Measurements from ENCODE around the gene PYCARD. TPM values are rescaled to one million over a fixed set of nuclear protein-coding genes. Genes with fewer than 3 reads are reported as not detected.

The PYCARD gene
- total and polyA plus RNA-seq, 2 experiments from 2014 or later = 9.4 to 16.1 TPM

DNA sequence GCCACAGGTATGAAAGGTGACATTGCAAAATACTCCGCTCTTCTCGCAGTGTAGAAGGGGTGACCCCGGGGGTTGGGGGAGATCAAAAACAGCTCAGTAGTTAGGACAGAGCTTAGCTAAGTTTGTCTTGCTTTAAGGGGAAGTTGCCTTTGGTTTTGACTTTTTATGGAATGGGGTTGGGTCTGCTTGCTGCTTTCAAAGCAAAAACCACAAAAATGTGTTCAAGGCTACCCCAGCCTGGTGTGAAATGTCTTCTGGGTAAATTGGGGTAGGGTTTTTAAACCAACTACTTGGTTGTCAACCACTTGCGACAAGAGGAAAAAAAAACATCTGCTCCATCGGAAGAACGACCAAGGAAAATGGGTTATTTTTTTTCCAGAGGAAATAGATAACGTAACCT lies 16.4 kb downstream of the PYCARD start:
- Histone ChIP-seq H3K27me3 (no peaks in the 10 kb centered on the region), H3K4me1 (ENCODE audit: insufficient read depth) (peaks cover 18% of the 10 kb centered on the region), H3K4me2 (no peak overlapping the region), H3K9me3 (ENCODE audit: low read depth) (no peaks in the 10 kb centered on the region), H3K36me3 (replicated peaks; ENCODE audit: insufficient read depth, low read depth) (peaks cover 8% of the 10 kb centered on the region), H3K9me2 (replicated peaks; ENCODE audit: insufficient read depth) (no peaks in the 10 kb centered on the region), H4K20me1 (ENCODE audit: insufficient read depth, poor library complexity, severe bottlenecking) (peaks cover 96% of the 10 kb centered on the region), H3K27ac (no peak overlapping the region), H3K79me2 (peaks cover 94% of the 10 kb centered on the region), H3K4me3 (no peak overlapping the region), H2AFZ (no peak overlapping the region)
- TF ChIP-seq EZH2phosphoT487 (IDR thresholded peaks at IDR 0.05; ENCODE audit: low read depth, severe bottlenecking, unreplicated experiment) (no peak), EZH2 (IDR thresholded peaks at IDR 0.05; ENCODE audit: borderline replicate concordance) (no peak)
- TF ChIP-seq, protein P1, sequence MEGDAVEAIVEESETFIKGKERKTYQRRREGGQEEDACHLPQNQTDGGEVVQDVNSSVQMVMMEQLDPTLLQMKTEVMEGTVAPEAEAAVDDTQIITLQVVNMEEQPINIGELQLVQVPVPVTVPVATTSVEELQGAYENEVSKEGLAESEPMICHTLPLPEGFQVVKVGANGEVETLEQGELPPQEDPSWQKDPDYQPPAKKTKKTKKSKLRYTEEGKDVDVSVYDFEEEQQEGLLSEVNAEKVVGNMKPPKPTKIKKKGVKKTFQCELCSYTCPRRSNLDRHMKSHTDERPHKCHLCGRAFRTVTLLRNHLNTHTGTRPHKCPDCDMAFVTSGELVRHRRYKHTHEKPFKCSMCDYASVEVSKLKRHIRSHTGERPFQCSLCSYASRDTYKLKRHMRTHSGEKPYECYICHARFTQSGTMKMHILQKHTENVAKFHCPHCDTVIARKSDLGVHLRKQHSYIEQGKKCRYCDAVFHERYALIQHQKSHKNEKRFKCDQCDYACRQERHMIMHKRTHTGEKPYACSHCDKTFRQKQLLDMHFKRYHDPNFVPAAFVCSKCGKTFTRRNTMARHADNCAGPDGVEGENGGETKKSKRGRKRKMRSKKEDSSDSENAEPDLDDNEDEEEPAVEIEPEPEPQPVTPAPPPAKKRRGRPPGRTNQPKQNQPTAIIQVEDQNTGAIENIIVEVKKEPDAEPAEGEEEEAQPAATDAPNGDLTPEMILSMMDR (IDR thresholded peaks at IDR 0.05; ENCODE audit: poor library complexity) = no peak
- WGBS (ENCODE audit: low lambda C conversion rate, missing lambda C conversion rate) = 88% methylated on average over 7 of the region's 7 CpGs
- DNase-seq (ENCODE audit: low spot score) = no peak

DNA sequence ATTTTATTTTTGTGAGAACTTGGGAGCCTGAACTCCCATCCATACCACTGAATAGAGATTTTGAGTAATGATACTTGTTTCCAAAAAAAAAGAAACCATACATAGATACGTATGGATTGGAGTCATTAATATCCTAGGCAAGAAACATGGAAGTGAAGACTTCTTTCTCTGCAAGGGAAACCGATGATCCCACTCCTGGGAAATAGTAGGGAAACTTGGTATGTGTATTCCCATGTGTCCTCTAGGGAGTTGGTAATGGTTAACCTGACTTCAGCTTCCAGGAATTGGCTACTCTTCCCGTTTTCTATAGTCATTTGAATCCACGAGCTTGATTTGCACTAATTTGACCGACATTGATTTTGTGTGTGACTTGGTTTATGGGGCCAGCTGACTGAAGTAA lies 17.2 kb downstream of the PYCARD start:
- Histone ChIP-seq H3K4me1 (ENCODE audit: insufficient read depth) (peaks cover 18% of the 10 kb centered on the region), H4K20me1 (ENCODE audit: insufficient read depth, poor library complexity, severe bottlenecking) (peaks cover 97% of the 10 kb centered on the region), H2AFZ (no peak overlapping the region), H3K4me3 (no peak overlapping the region), H3K79me2 (peaks cover 96% of the 10 kb centered on the region), H3K36me3 (replicated peaks; ENCODE audit: insufficient read depth, low read depth) (peaks cover 5% of the 10 kb centered on the region), H3K27ac (no peak overlapping the region), H3K4me2 (no peak overlapping the region), H3K27me3 (no peaks in the 10 kb centered on the region), H3K9me3 (ENCODE audit: low read depth) (no peaks in the 10 kb centered on the region), H3K9me2 (replicated peaks; ENCODE audit: insufficient read depth) (no peaks in the 10 kb centered on the region)
- TF ChIP-seq EZH2 (IDR thresholded peaks at IDR 0.05; ENCODE audit: borderline replicate concordance) = no peak
- no peak for TF ChIP-seq EZH2phosphoT487 (IDR thresholded peaks at IDR 0.05; ENCODE audit: low read depth, severe bottlenecking, unreplicated experiment)
- WGBS (ENCODE audit: low lambda C conversion rate, missing lambda C conversion rate) = 78% methylated on average over 5 of the region's 5 CpGs
- no peak for DNase-seq (ENCODE audit: low spot score)

DNA sequence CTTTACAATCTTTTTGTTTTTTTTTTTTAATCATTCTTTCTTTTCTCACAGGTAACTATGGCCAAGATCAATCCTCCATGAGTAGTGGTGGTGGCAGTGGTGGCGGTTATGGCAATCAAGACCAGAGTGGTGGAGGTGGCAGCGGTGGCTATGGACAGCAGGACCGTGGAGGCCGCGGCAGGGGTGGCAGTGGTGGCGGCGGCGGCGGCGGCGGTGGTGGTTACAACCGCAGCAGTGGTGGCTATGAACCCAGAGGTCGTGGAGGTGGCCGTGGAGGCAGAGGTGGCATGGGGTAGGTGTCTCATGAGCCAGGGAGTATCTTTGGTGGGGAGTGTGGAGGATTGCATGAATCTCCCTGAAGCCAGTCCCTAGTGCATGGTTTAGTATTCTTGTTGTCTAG lies 17.7 kb downstream of the PYCARD start:
- peaks cover 92% of the 10 kb centered on the region for H4K20me1 ChIP-seq (ENCODE audit: insufficient read depth, poor library complexity, severe bottlenecking)
- DNase-seq (ENCODE audit: low spot score) = no peak
- no peaks in the 10 kb centered on the region for H3K27me3 ChIP-seq
- H3K4me3 ChIP-seq = no peak overlapping the region
- no peaks in the 10 kb centered on the region for H3K9me2 ChIP-seq (replicated peaks; ENCODE audit: insufficient read depth)
- TF ChIP-seq, protein P1 (IDR thresholded peaks at IDR 0.05; ENCODE audit: poor library complexity) = no peak
- TF ChIP-seq EZH2phosphoT487 (IDR thresholded peaks at IDR 0.05; ENCODE audit: low read depth, severe bottlenecking, unreplicated experiment) = no peak
- TF ChIP-seq EZH2 (IDR thresholded peaks at IDR 0.05; ENCODE audit: borderline replicate concordance) = no peak
- peaks cover 4% of the 10 kb centered on the region for H3K36me3 ChIP-seq (replicated peaks; ENCODE audit: insufficient read depth, low read depth)
- no peaks in the 10 kb centered on the region for H3K9me3 ChIP-seq (ENCODE audit: low read depth)
- H3K79me2 ChIP-seq = peaks cover 95% of the 10 kb centered on the region
- peaks cover 18% of the 10 kb centered on the region for H3K4me1 ChIP-seq (ENCODE audit: insufficient read depth)
- H3K27ac ChIP-seq = no peak overlapping the region
- WGBS (ENCODE audit: low lambda C conversion rate, missing lambda C conversion rate) = 96% methylated on average over 11 of the region's 14 CpGs
- H3K4me2 ChIP-seq = no peak overlapping the region
- no peak overlapping the region for H2AFZ ChIP-seq

DNA sequence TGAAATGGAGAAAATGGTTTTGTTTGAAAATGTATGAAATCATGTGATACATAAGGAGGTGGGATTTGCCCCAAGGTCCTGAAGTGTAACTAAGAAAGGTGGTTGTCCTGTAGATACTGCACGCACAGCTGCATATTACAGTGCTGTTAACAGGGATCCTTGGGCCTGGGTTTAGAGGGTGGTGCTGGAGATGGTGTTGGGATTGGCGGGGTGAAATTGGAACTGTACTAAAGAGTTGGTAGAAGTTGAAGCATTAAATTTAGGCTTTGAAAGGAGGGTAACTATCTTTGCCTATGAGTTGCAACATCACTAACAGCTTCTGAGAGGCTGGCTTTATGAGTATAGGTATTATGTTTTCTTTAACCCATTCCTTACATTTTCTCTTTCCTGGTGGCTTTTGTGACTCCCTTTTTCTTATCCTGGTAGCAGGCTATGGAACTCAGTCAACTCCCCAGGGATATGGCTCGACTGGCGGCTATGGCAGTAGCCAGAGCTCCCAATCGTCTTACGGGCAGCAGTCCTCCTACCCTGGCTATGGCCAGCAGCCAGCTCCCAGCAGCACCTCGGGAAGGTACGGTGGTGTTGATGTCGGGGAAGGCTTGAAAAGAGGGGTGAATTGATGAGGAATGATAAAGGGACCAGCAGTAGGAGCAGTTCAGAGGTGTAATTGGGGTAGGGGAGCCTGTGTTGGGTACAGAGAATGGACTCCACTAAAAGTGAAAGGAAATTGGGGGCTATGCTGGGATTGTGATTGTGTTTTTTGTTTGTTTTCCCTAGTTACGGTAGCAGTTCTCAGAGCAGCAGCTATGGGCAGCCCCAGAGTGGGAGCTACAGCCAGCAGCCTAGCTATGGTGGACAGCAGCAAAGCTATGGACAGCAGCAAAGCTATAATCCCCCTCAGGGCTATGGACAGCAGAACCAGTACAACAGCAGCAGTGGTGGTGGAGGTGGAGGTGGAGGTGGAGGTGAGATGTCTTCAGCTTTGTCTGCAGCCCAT lies 18.8 kb downstream of the PYCARD start:
- peaks cover 18% of the 10 kb centered on the region for H3K4me1 ChIP-seq (ENCODE audit: insufficient read depth)
- H3K9me3 ChIP-seq (ENCODE audit: low read depth) = no peaks in the 10 kb centered on the region
- H3K27ac ChIP-seq = no peak overlapping the region
- H2AFZ ChIP-seq = no peak overlapping the region
- peaks cover 84% of the 10 kb centered on the region for H3K79me2 ChIP-seq
- WGBS (ENCODE audit: low lambda C conversion rate, missing lambda C conversion rate) = 90% methylated on average over 10 of the region's 10 CpGs
- DNase-seq (ENCODE audit: low spot score) = no peak
- H3K27me3 ChIP-seq = no peaks in the 10 kb centered on the region
- TF ChIP-seq, protein P1 (IDR thresholded peaks at IDR 0.05; ENCODE audit: poor library complexity) = no peak
- H4K20me1 ChIP-seq (ENCODE audit: insufficient read depth, poor library complexity, severe bottlenecking) = peaks cover 81% of the 10 kb centered on the region
- no peaks in the 10 kb centered on the region for H3K36me3 ChIP-seq (replicated peaks; ENCODE audit: insufficient read depth, low read depth)
- peak overlapping the region; percentile 80 for H3K4me2 ChIP-seq
- no peak overlapping the region for H3K4me3 ChIP-seq
- H3K9me2 ChIP-seq (replicated peaks; ENCODE audit: insufficient read depth) = no peaks in the 10 kb centered on the region
